Heart left ventricle (tissue), 13 donors: ENCODE measurements around the gene XPR1.

ENCODE experiments used
- POLR2A ChIP-seq, 2 donors: fragments of 450-650 bp; IDR thresholded peaks; one replicate each; pipeline ENCODE4 v1.6.1; 2017; ENCODE audit warnings: antibody characterized with exemption in 2 of 2, mild to moderate bottlenecking in 2 of 2, moderate library complexity in 2 of 2
- TF ChIP-seq, protein P1 (sequence below), 12 donors: fragments of 200-600 bp; sonication (generic) in 4 of 12; IDR thresholded peaks; one replicate each; pipeline versions ENCODE4 v1.5.0 to v1.8.0; 2018 to 2022; ENCODE audit warnings: antibody characterized with exemption in 12 of 12, mild to moderate bottlenecking in 5 of 12
- donor health status: ischemic (EF 13 %, LVEDD 7.1; RV severe dilation, severe dysfunction).
- donor health status: DM: no; HTN: yes; CAD: no.
- donor health status: DM: no; HTN: no; CAD: no.
- donor health status: ischemic (EF 25% LVEDD 6.9; RV normal size, moderate dysfunction).
- donor health status: ischemic (EF 25% LVEDD 5.7; RV mildly dilated, moderate dysfunction).
- donor health status: ischemic (EF 35%, LVEDD 5.7; RV mildly dilated, moderate dysfunction).
- donor health status: nonischemic (EF 11% LVEDD 7.7; RV severe dilation, severe dysfunction).
- donor health status: DM: yes; HTN: yes; CAD: no.
- donor health status: PGD.
- donor health status: ischemic (EF 29% LVEDD 5.4; RV normal size, mild dysfunction).
- donor health status: nonischemic (EF 23%, LVEDD 6.1; RV moderate dilation, normal function).

DNA sequence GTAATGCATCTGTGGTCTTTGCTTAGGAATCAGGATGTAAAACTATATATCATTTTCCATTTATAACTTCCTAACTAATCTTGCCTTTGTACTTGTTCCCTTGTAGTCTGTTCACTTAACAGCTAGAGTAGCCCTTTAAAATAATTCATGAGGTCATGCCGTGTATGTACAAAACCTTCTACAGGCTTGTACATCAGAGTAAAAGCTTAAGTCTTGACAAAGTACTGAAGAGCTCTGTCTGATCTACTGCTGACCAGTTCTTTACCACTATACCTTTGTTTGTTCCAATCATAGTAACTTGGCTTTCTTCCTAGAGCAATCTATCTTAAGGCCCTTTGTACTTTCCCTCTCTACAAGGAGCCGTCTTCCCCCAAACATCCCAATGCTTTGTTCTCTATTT, 190.1 kb downstream of the XPR1 start:
- TF ChIP-seq, protein P1, sequence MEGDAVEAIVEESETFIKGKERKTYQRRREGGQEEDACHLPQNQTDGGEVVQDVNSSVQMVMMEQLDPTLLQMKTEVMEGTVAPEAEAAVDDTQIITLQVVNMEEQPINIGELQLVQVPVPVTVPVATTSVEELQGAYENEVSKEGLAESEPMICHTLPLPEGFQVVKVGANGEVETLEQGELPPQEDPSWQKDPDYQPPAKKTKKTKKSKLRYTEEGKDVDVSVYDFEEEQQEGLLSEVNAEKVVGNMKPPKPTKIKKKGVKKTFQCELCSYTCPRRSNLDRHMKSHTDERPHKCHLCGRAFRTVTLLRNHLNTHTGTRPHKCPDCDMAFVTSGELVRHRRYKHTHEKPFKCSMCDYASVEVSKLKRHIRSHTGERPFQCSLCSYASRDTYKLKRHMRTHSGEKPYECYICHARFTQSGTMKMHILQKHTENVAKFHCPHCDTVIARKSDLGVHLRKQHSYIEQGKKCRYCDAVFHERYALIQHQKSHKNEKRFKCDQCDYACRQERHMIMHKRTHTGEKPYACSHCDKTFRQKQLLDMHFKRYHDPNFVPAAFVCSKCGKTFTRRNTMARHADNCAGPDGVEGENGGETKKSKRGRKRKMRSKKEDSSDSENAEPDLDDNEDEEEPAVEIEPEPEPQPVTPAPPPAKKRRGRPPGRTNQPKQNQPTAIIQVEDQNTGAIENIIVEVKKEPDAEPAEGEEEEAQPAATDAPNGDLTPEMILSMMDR (IDR thresholded peaks at IDR 0.05): no peak
- TF ChIP-seq POLR2A (IDR thresholded peaks at IDR 0.05): no peak
